Large intestine (tissue), 3 donors: Measurements from ENCODE around the gene CERS1. TPM values are rescaled to one million over a fixed set of nuclear protein-coding genes. Genes with fewer than 3 reads are reported as not detected.
A peak's percentile ranks its signal among the peaks of the same experiment; 100 is the strongest.

Source experiments
- DNase-seq, 2 donors: peaks; one replicate each; pipeline versions ENCODE4 v3.0.0 to v3.0.0-alpha.2; 2013
- H3K27ac ChIP-seq: one replicate; pipeline ENCODE4 v1.5.1; 2013; ENCODE audit warnings: low read length
- H3K27me3 ChIP-seq: 2 replicates; pipeline ENCODE4 v1.6.1; 2013; ENCODE audit warnings: low read length; ENCODE audit not compliant: control insufficient read depth, insufficient read depth
- H3K36me3 ChIP-seq: 2 replicates; pipeline ENCODE4 v1.6.1; 2013; ENCODE audit warnings: low read length; ENCODE audit not compliant: control insufficient read depth, insufficient read depth
- H3K4me1 ChIP-seq: one replicate; pipeline ENCODE4 v1.6.1; 2013; ENCODE audit warnings: low read length; ENCODE audit not compliant: control insufficient read depth, insufficient read depth
- H3K4me3 ChIP-seq: one replicate; pipeline ENCODE4 v1.5.1; 2013; ENCODE audit warnings: low read length
- H3K9me3 ChIP-seq: one replicate; pipeline ENCODE4 v1.6.1; 2013; ENCODE audit warnings: mild to moderate bottlenecking, low read depth, low read length, moderate library complexity; ENCODE audit not compliant: control insufficient read depth
- WGBS: methylation state at CpG from one replicate; pipeline ENCODE4 v1.1.5; 2013; ENCODE audit warnings: low lambda C conversion rate; ENCODE audit not compliant: insufficient coverage; 5-methylcytosine and 5-hydroxymethylcytosine counted together
- polyA plus RNA-seq: library from polyadenylated mRNA; unstranded; fragments of 120-200 nt; gene quantifications from one replicate; pipeline ENCODE4 v1.2.1, GENCODE V29; 2013

CERS1 gene
- polyA plus RNA-seq, 1 donor, result 3.1 TPM

- H3K27me3 ChIP-seq, result peaks cover 21% of the 10 kb centered on the region
- no peak for DNase-seq
- H3K36me3 ChIP-seq, result peaks cover 24% of the 10 kb centered on the region
- H3K27ac ChIP-seq, result no peak overlapping the region
- H3K4me3 ChIP-seq, result no peak overlapping the region
- WGBS, result no CpG with 5 or more reads among the region's 18 CpGs
- peaks cover 22% of the 10 kb centered on the region for H3K4me1 ChIP-seq
- H3K9me3 ChIP-seq, result peaks cover 7% of the 10 kb centered on the region
Measured at GRCh38 chr19:18898607-18899408, 2.9 kb upstream of the CERS1 start.

GRCh38 chr19:18898081-18898606 is 2.2 kb upstream of the CERS1 start:
- peak in 1 of 2 donors; percentile 57 for DNase-seq
- peaks cover 7% of the 10 kb centered on the region for H3K9me3 ChIP-seq
- peaks cover 21% of the 10 kb centered on the region for H3K36me3 ChIP-seq
- H3K27ac ChIP-seq, result no peak overlapping the region
- H3K4me3 ChIP-seq, result no peak overlapping the region
- WGBS, result no CpG with 5 or more reads among the region's 18 CpGs
- peaks cover 27% of the 10 kb centered on the region for H3K27me3 ChIP-seq
- H3K4me1 ChIP-seq, result peaks cover 22% of the 10 kb centered on the region

DNA sequence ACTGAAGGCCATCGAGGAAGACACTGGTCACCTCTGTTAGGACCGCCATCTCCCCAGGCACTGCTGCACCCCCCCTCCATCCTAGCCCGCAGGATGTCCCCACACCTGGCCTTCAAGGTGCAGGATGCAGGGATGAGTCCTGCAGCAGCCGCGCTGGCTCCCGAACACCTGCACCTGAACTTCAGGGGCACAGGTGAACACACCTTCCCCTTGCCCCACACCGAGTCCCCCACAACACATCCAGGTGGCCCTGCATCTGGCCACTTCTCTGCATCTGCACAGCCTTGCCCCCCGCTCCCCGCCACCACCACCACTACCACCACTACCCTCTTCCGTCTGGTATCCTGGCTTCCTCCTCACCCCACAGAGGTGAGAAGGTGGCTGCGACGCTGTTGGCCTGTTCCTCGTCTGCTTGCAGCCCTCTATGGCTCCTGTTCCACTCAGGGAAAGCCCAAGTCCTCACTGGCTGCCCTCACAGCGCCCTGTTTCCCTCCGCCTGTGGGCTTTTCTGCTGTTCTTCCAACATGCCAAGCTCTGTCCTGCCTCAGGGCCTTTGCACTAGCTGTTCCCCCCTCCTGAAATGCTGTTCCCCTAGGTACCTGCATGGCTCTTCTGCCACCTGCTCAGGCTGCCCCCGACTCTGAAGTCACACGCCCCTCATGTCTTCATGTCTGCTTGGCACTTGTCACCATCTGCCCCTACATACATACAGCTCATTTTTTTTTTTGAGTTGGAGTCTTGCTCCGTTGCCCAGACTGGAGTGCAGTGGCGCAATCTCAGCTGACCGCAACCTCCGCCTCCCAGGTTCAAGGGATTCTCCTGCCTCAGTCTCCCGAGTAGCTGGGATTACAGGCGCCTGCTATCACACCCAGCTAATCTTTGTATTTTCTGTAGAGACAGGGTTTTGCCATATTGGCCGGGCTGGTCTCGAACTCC is 1.4 kb upstream of the CERS1 start:
- no CpG with 5 or more reads among the region's 25 CpGs for WGBS
- peaks cover 22% of the 10 kb centered on the region for H3K4me1 ChIP-seq
- no peak overlapping the region for H3K27ac ChIP-seq
- H3K36me3 ChIP-seq, result peaks cover 16% of the 10 kb centered on the region
- no peak overlapping the region for H3K4me3 ChIP-seq
- H3K27me3 ChIP-seq, result peaks cover 27% of the 10 kb centered on the region
- H3K9me3 ChIP-seq, result peaks cover 7% of the 10 kb centered on the region
- DNase-seq, result no peak

GRCh38 chr19:18896421-18896841 is 473 bp upstream of the CERS1 start:
- no peak for DNase-seq
- no peak overlapping the region for H3K4me3 ChIP-seq
- peaks cover 15% of the 10 kb centered on the region for H3K36me3 ChIP-seq
- peaks cover 22% of the 10 kb centered on the region for H3K4me1 ChIP-seq
- no peak overlapping the region for H3K27ac ChIP-seq
- WGBS, result no CpG with 5 or more reads among the region's 33 CpGs
- H3K9me3 ChIP-seq, result peaks cover 7% of the 10 kb centered on the region
- peaks cover 27% of the 10 kb centered on the region for H3K27me3 ChIP-seq

GRCh38 chr19:18895038-18895823 is 727 bp downstream of the CERS1 start:
- peaks cover 27% of the 10 kb centered on the region for H3K27me3 ChIP-seq
- peak overlapping the region; percentile 35 for H3K4me3 ChIP-seq
- no peak overlapping the region for H3K27ac ChIP-seq
- no CpG with 5 or more reads among the region's 72 CpGs for WGBS
- H3K36me3 ChIP-seq, result peaks cover 7% of the 10 kb centered on the region
- DNase-seq, result no peak
- H3K4me1 ChIP-seq, result peaks cover 22% of the 10 kb centered on the region
- H3K9me3 ChIP-seq, result peaks cover 4% of the 10 kb centered on the region

DNA sequence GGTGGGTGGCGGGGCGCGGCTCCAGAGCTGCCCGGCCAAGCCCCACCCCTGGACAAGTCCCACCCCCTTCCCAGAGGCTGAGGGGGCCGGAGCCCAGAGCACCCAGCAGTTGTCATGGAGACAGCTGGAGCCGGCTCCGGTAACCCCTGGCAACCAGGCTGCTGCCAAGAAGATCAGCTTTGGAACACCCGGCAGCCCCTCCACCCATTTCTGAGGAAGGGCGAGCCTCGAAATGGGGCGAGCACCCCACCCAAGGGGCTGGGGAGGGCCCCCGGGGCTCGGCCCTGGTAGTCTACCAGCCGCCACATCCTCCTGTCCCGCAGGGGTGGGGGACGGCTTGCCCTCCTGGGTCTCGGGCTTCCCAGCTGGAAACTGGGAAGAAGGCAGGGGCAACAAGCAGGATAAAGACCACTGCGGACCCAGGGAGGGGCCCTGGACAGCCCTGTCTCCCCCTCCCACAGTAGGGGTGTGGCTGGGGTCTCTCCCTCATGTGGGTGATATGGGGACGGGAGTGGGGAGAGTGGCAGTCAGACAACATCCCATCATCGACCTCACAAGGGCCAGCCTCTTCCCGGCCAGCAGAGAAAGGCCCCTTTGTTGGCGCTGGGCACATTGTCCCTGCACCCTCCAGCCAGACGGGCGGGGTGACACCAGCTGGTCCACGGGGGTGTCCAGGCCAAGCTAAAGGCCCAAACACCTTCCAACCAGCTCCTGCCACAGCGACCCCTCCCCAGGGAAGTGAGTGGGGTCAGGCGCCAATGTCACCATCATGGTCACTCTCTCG is 1.5 kb downstream of the CERS1 start:
- Histone ChIP-seq H3K9me3 (peaks cover 4% of the 10 kb centered on the region), H3K27ac (no peak overlapping the region), H3K4me1 (peaks cover 22% of the 10 kb centered on the region), H3K4me3 (peak overlapping the region; percentile 35), H3K36me3 (no peaks in the 10 kb centered on the region), H3K27me3 (peaks cover 27% of the 10 kb centered on the region)
- DNase-seq, result peak; percentile 29 to 35
- WGBS, result no CpG with 5 or more reads among the region's 28 CpGs

GRCh38 chr19:18893587-18894253 is 2.2 kb downstream of the CERS1 start:
- Histone ChIP-seq H3K36me3 (no peaks in the 10 kb centered on the region), H3K27ac (no peak overlapping the region), H3K4me3 (no peak overlapping the region), H3K4me1 (peaks cover 19% of the 10 kb centered on the region), H3K9me3 (peaks cover 4% of the 10 kb centered on the region), H3K27me3 (peaks cover 27% of the 10 kb centered on the region)
- DNase-seq, result no peak
- WGBS, result no CpG with 5 or more reads among the region's 18 CpGs

DNA sequence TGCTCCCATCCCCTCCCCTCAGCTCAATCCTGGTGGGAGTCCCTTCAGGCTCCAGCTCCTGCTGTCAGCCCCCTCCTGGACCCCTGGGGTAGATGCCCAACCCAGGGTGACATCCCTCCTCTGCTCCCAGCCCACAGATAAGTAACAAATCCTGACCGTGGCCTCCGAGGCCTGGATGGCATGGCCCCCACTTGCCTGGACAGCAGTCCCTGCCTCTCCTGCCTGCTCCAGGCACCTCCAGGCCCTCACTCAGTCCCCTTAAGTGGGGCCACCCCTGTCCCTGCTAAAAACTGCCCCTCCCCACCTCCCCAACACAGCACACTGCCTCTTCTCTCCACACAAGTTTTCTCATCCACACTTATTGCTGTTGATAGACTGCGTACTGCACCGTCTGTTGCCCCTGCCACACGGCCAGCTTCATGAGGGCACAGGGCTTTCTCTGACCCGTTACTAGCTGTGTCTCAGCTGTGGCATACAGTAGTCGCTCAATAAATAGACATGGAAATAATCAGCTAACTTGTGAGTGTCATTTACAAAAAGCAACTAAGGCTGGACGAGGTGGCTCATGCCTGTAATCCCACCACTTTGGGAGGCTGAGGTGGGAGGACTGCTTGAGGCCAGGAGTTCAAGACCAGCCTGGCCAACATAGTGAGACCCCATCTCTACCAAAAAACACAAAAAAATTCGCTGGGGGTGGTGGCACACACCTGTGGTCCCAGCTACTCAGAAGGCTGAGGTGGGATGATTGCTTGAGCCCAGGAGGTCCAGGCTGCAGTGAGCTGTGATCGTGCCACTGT is 5.8 kb downstream of the CERS1 start:
- Histone ChIP-seq H3K36me3 (no peaks in the 10 kb centered on the region), H3K4me3 (no peak overlapping the region), H3K9me3 (peaks cover 4% of the 10 kb centered on the region), H3K27me3 (peaks cover 19% of the 10 kb centered on the region), H3K4me1 (peaks cover 5% of the 10 kb centered on the region), H3K27ac (no peak overlapping the region)
- no peak for DNase-seq
- WGBS, result no CpG with 5 or more reads among the region's 10 CpGs
